Measurements from ENCODE around the gene CAV2.

DNA sequence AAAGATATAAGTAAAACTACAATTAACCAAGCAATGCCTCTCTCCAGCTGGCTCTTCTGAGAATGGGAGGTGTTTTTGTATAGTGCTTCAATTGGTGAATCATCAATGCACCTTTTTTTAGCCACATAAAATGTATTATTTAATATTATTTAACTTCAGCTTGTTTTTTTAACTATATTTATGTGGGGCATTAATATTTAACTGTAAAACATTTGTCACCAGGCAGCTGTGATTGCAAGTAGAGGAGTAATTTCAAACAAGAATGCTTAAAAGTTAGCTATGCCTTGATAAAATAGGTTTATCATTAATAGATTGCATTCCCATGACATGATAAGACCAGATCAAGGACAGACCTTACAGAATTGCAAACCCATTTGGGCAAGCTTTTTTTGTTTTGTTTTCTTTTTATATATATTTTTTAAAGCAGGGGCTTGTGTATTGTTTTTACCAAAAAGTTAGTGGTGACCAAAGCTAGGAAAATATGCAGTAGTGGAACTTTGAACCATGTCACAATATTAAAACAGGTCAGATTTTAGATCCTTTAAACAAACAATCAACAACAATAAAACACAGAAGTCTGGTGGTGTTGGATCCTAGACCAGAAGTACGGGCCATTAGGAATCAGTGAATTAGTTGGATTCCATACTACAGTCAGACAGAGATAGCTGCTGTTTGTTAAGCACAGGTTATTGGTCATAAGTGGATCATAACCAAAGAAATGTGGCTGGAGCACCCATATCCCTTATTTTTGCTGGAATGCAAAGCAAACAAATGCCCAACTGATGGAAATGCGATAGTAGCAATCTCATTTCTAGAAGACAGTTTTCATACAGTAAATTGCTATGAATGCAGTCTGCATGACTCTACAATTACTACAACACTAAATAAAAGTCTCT lies 2.9 kb downstream of the CAV2 start:
- TF ChIP-seq EP300 (IDR thresholded peaks at IDR 0.05; ENCODE audit: borderline replicate concordance in 1 of 2, low read depth in 1 of 2, low read length in 1 of 2) (no peak), FOXJ3 (CRISPR knock-in tag; IDR thresholded peaks at IDR 0.05) (no peak), SMC3 (IDR thresholded peaks at IDR 0.05; ENCODE audit: low read depth, low read length) (no peak)

Measured in SK-N-SH (cell line).